ENCODE data around the gene ECM1.

- TF ChIP-seq POLR2AphosphoS5 (IDR thresholded peaks at IDR 0.05; ENCODE audit: low read depth), result no peak
- no peak for TF ChIP-seq REST (IDR thresholded peaks at IDR 0.05; ENCODE audit: insufficient replicate concordance, low read depth)
- no peak for TF ChIP-seq CTCF (IDR thresholded peaks at IDR 0.05; ENCODE audit: insufficient read depth, low read length)
- TF ChIP-seq GABPA (IDR thresholded peaks at IDR 0.05; ENCODE audit: low read depth), result no peak
- no peak for TF ChIP-seq SPI1 (IDR thresholded peaks at IDR 0.05; ENCODE audit: borderline replicate concordance, low read depth)
Measured at GRCh38 chr1:150512846-150513245, 4.9 kb downstream of the ECM1 start.
